Natural killer cell treated with Interleukin-12 subunit alpha and Interleukin-12 subunit beta and Interleukin-15 and Interleukin-18, amount 100 ng/mL, for 72 hours (primary cell): Measurements from ENCODE around the gene F7. TPM values are rescaled to one million over a fixed set of nuclear protein-coding genes. Genes with fewer than 3 reads are reported as not detected.

ENCODE experiments used
- ATAC-seq, 2 donors: fragments of 150-1000 bp; cut with Tn5 transposase in 1 of 2; sonication (Bioruptor Pico), chemical (Tn5 transposase) in 1 of 2; 2 replicates each; pipeline ENCODE4 v1.10.0; 2021
- DNase-seq: peaks from one replicate; pipeline ENCODE4 v3.0.0; 2022; ENCODE audit warnings: low spot score
- H3K27ac Mint-ChIP-seq, 2 donors: 1 replicate in 1 of 2; 2 replicates in 1 of 2; pipeline ENCODE4 v1.8.0; 2022; ENCODE audit warnings: mixed read lengths in 2 of 2, mild to moderate bottlenecking in 1 of 2, moderate library complexity in 1 of 2
- H3K27me3 Mint-ChIP-seq, 2 donors: 1 replicate in 1 of 2; 2 replicates in 1 of 2; pipeline ENCODE4 v1.8.0; 2022; ENCODE audit warnings: mixed read lengths in 2 of 2
- H3K36me3 Mint-ChIP-seq: one replicate; pipeline ENCODE4 v1.8.0; 2022; ENCODE audit warnings: mixed read lengths
- H3K4me1 Mint-ChIP-seq, 2 donors: 1 replicate in 1 of 2; 2 replicates in 1 of 2; pipeline ENCODE4 v1.8.0; 2022; ENCODE audit warnings: low read depth in 2 of 2, mixed read lengths in 2 of 2, mild to moderate bottlenecking in 1 of 2
- H3K4me3 Mint-ChIP-seq: one replicate; pipeline ENCODE4 v1.8.0; 2022; ENCODE audit warnings: mixed read lengths
- H3K9me3 Mint-ChIP-seq: 2 replicates; pipeline ENCODE4 v1.8.0; 2022; ENCODE audit warnings: mixed read lengths
- total RNA-seq, 2 donors: library from RNA; stranded (reverse); gene quantifications; one replicate each; pipeline ENCODE4 v1.2.3, GENCODE V29; 2022

F7 gene
- total RNA-seq, 2 donors from 2014 or later = not detected

DNA sequence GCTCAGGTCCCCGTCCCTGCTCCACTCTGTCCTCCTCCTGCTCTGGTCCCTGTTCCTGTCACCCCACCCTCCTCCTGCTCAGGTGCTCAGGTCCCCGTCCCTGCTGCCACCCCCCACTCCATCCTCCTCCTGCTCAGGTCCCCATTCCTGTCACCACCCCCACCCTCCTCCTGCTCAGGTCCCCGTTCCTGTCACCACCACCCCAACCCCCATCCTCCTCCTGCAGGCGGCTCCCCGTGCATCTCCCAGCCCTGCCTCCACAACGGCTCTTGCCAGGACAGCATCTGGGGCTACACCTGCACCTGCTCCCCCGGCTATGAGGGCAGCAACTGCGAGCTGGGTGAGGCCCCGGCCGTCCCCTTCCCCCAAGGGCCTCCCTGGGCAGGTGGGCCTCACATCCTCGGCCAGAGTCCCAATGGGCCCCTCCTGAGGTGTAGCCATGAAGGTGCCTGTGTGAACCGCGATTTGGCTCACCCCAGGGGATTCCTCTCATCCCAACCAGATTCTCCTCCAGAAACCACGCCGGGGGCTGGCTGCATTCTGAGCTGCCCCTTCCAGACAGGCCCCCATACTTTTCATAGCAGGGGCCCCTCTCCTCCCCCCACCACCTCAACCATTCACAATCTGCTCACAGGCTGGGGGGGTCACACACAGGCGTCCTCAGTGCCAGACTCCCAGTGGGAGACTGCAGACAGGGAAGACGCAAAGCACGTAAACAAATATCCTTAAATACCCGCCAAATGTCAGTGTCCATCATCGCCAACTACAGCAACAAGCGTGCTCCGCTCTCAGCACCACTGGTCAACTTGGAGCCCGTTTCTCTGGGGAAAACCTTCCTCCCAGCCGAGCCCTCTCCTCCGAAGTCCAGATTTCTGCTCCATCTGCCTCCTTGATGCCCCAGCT lies 57.4 kb downstream of the F7 start:
- H3K9me3 Mint-ChIP-seq = no peaks in the 10 kb centered on the region
- H3K4me1 Mint-ChIP-seq = peaks cover 26 to 34% of the 10 kb centered on the region in 2 donors
- peaks cover 4% of the 10 kb centered on the region for H3K36me3 Mint-ChIP-seq
- DNase-seq = no peak
- no peaks in the 10 kb centered on the region for H3K27me3 Mint-ChIP-seq
- peak; percentile 22 to 46 for ATAC-seq
- peak overlapping the region; percentile 36 for H3K4me3 Mint-ChIP-seq
- peak overlapping the region; percentile 21 to 37 for H3K27ac Mint-ChIP-seq

DNA sequence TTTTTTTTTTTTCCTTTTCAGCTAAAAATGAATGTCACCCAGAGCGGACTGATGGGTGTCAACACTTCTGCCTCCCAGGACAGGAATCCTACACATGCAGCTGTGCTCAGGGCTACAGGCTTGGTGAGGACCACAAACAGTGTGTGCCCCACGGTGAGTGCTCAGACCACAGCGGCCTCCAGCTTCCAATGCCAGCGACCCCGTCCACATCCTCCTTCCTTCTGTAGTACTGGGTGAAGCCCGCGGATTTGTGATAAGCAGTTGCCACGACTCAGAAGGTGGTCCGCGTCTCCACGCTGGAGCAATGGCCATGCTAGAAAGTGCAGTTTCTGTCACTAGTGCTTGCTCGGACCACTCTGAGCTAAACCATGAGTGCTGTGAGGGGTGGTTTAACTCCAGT lies 58.9 kb downstream of the F7 start:
- peaks cover 12% of the 10 kb centered on the region for H3K36me3 Mint-ChIP-seq
- ATAC-seq = no peak

DNA sequence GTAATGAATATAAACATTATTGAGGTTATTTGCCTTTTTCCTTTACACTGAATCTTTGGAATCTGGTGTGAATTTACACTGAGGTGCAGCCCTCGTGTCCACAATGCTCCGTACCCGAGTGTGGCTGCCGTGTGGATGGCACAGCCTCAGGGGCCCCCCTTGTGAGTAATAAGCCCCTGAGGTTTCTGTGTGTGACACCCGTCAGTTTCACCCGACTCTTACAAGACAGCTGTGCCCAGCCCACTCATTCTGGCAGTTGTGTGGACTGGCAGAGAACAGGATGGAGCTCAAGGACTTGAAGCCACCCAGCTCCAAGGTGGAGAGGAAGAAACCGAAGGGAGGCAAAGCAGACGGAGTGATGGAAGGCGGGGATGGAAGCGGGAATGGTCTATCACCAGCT lies 60.7 kb downstream of the F7 start:
- no peak overlapping the region for H3K27ac Mint-ChIP-seq
- H3K9me3 Mint-ChIP-seq = no peaks in the 10 kb centered on the region
- H3K36me3 Mint-ChIP-seq = peaks cover 16% of the 10 kb centered on the region
- H3K4me3 Mint-ChIP-seq = no peak overlapping the region
- no peaks in the 10 kb centered on the region for H3K27me3 Mint-ChIP-seq
- H3K4me1 Mint-ChIP-seq = peaks cover 18 to 50% of the 10 kb centered on the region in 2 donors
- ATAC-seq = peak; percentile 62 to 78
- no peak for DNase-seq

More for the DNA sequence above, 58.9 kb downstream of the F7 start:
- Mint-ChIP-seq H3K4me1 (peaks cover 26 to 40% of the 10 kb centered on the region in 2 donors), H3K9me3 (no peaks in the 10 kb centered on the region), H3K4me3 (no peak overlapping the region), H3K27me3 (no peaks in the 10 kb centered on the region), H3K27ac (no peak overlapping the region)
- no peak for DNase-seq

DNA sequence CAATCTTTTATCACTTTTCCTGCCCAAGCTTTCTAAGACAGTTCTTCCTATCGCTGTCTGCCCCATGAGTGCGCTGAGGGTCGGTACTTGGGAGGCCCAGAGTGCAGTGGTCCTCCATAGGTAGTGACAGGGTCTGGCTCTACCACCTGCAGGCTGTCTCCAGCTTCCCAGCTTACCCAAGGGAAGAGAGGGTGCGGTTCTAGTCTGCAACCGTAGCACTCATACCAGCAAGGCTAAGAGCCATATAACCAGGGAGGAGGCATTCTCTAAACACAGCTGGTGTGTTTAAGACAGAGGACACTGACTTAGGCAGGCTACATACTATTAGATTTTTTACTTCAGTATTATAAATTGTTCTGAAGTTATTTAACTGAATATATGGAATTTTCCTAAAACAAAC lies 61.1 kb downstream of the F7 start:
- H3K9me3 Mint-ChIP-seq = no peaks in the 10 kb centered on the region
- H3K4me3 Mint-ChIP-seq = no peak overlapping the region
- H3K27ac Mint-ChIP-seq = no peak overlapping the region
- ATAC-seq = no peak
- H3K27me3 Mint-ChIP-seq = no peaks in the 10 kb centered on the region
- H3K36me3 Mint-ChIP-seq = peaks cover 16% of the 10 kb centered on the region
- peaks cover 16 to 53% of the 10 kb centered on the region in 2 donors for H3K4me1 Mint-ChIP-seq
- no peak for DNase-seq

DNA sequence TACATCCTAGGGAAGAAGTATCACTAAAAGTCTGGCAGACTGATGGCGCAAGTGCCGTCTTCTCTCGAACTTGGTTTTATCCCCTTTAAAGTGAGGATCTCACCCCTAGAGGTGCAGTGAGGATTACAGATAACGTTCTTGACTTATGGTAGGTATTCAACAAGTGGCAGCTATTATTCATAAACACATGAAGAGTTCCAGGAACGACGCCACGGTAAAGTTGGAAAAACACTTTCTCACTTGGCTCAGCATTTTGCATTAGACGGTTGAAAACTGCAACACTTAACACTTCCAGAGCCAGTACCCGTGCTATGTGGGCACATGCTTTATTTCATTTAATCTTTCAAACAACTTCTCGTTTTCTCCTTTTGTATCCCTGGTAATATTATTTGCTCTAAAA lies 61.6 kb downstream of the F7 start:
- no peak overlapping the region for H3K27ac Mint-ChIP-seq
- H3K9me3 Mint-ChIP-seq = no peaks in the 10 kb centered on the region
- DNase-seq (no peak), ATAC-seq (no peak)
- no peaks in the 10 kb centered on the region for H3K27me3 Mint-ChIP-seq
- peaks cover 16 to 53% of the 10 kb centered on the region in 2 donors for H3K4me1 Mint-ChIP-seq
- no peak overlapping the region for H3K4me3 Mint-ChIP-seq
- H3K36me3 Mint-ChIP-seq = peaks cover 16% of the 10 kb centered on the region

DNA sequence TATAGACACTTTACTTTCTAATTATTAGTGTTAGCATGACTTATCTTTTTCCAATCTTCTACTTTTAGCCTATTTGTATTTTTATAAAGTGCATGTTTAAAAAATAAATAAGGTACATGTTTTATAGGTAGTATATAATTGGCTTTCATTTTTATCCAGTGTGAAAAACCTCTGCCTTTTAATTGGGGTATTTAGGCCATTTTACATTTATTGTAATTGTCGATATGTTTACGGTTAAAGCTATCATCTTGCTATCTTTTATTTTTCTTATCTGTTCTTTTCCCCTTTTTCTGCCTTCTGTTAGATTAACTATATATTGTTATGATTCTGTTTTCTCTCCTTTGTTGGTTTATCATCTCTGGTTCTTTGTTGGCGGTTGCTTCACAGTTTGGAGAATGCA lies 62.0 kb downstream of the F7 start:
- Mint-ChIP-seq H3K27me3 (no peaks in the 10 kb centered on the region), H3K27ac (no peak overlapping the region), H3K9me3 (no peaks in the 10 kb centered on the region), H3K4me3 (no peak overlapping the region), H3K36me3 (peaks cover 16% of the 10 kb centered on the region), H3K4me1 (peaks cover 16 to 53% of the 10 kb centered on the region in 2 donors)
- no peak for DNase-seq
- ATAC-seq = no peak

DNA sequence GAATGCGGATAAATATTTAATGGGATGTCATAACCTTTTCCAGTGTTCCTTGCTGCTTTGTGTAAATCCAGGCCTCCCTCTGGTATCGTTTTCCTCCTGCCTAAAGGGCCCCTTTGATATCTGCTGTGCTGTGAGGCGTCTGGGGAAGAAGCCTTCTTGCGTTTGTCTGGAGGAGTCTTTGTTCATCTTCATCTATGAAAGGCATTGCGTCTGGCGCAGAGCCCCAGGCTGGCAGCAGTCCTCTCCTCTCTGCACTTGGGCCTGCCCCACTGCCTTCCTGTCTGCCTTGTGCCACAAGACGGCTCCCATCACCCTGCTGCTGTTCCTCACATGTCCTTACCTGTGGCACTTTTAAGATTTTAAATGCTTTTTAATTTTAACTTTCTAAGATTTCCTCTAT lies 62.6 kb downstream of the F7 start:
- Mint-ChIP-seq H3K4me3 (no peak overlapping the region), H3K9me3 (no peaks in the 10 kb centered on the region), H3K27ac (peak overlapping the region in 1 of 2 donors; percentile 10), H3K36me3 (peaks cover 16% of the 10 kb centered on the region), H3K27me3 (no peaks in the 10 kb centered on the region), H3K4me1 (peaks cover 13 to 54% of the 10 kb centered on the region in 2 donors)
- ATAC-seq (no peak), DNase-seq (no peak)

DNA sequence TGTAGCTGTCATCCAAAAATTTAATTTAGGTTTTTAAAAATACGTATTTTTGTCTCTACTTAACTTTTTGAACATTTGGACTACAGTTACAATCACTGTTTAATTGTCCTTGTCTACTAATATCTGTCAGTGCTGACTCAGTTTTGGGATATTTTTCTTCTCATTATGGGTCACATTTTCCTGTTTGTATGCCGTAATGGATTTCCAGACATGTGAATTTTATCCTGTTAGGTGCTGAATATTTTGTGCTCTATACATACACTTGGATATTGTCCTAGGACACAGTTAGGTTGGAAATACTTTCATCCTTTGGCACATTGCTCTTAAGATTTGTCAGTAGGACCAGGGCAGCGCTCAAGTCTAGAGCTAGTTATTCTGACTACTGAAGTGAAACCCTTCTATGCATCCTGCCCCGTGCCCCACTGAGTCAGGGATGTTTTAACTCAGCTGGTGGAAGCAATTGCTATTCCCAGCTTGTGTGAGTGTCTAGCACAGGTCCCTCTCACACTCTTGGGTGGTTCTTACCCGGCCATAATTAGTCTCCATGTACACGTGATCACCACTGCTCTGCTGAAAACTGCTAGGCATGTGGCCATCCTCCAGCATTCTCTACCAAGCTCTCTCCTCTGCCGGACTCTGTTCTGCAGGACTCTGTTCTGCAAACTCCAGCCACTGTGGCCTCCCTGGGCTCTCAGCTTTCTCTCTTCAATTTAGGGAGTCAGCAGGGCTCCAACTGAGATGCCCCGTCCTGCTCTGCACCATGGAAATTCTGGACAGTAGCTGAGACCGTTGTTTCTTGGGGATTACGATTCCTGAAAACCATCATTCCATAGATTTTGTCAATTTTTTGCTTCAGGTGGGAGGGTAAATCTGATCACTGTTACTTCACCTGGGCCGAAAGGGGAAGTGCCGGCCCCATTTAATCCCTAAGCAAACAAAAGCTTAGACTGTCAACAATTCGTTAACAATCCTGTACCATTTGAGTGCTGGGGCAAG lies 64.0 kb downstream of the F7 start:
- Mint-ChIP-seq H3K4me1 (peaks cover 9 to 53% of the 10 kb centered on the region in 2 donors), H3K4me3 (no peak overlapping the region), H3K27me3 (no peaks in the 10 kb centered on the region), H3K9me3 (no peaks in the 10 kb centered on the region), H3K36me3 (peaks cover 16% of the 10 kb centered on the region), H3K27ac (no peak overlapping the region)
- ATAC-seq = no peak
- no peak for DNase-seq

Other genes with a start within 250 kb of the F7 start
- under 1 TPM; 0.56 to 0.74 TPM for gene MCF2L, start 136.6 kb upstream of the F7 start, total RNA-seq
- gene F10, start 17.0 kb downstream of the F7 start, total RNA-seq = not detected
- gene PROZ, start 52.9 kb downstream of the F7 start, total RNA-seq = not detected
- gene PCID2, start 102.9 kb downstream of the F7 start, total RNA-seq = 10 to 100 TPM; 29.4 to 68.3 TPM
- gene CUL4A, start 103.8 kb downstream of the F7 start, total RNA-seq = 10 to 100 TPM; 51.4 to 86.2 TPM
- 100 to 1,000 TPM; 104 to 108 TPM for gene LAMP1, start 191.4 kb downstream of the F7 start, total RNA-seq